ENCODE measurements around the gene SEMA7A. TPM values are rescaled to one million over a fixed set of nuclear protein-coding genes. Genes with fewer than 3 reads are reported as not detected.

Gene SEMA7A
- polyA plus RNA-seq, 1 donor = 3.5 TPM

DNA sequence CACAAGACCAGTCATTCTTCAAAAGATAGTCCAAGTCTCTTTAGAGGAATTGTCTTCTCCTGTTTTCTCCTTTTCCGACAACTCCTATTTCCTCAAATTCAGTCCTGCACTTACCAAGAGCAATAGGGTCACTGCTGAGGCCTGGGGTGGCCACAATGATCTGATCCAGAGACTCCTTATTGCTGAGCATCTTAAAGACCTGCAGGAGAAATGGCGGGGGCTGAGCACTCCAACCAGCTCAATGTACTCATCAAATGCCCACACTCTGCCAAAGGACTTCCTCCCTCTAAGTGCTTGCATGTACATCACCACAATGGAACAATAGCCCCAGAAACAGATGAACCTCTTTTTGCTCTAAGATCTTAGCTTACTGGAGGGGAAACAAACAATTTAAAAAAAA, 17.6 kb upstream of the SEMA7A start:
- H3K9me3 ChIP-seq (ENCODE audit: control insufficient read depth, low read depth, low read length) = no peaks in the 10 kb centered on the region
- peaks cover 74% of the 10 kb centered on the region for H3K36me3 ChIP-seq (ENCODE audit: control insufficient read depth, insufficient read depth, low read length)
- no CpG with 5 or more reads among the region's 2 CpGs for WGBS (ENCODE audit: insufficient coverage, low lambda C conversion rate)
- no peak overlapping the region for H3K27ac ChIP-seq (ENCODE audit: low read length)
- no peaks in the 10 kb centered on the region for H3K27me3 ChIP-seq (ENCODE audit: control insufficient read depth, insufficient read depth, low read length)
- DNase-seq = no peak
- no peaks in the 10 kb centered on the region for H3K4me1 ChIP-seq (ENCODE audit: control insufficient read depth, insufficient read depth, low read length)
- H3K4me3 ChIP-seq (ENCODE audit: low read length) = no peak overlapping the region

GRCh38 chr15:74449643-74450205, 16.0 kb upstream of the SEMA7A start:
- Histone ChIP-seq H3K4me1 (ENCODE audit: control insufficient read depth, insufficient read depth, low read length) (no peaks in the 10 kb centered on the region), H3K9me3 (ENCODE audit: control insufficient read depth, low read depth, low read length) (no peaks in the 10 kb centered on the region), H3K27me3 (ENCODE audit: control insufficient read depth, insufficient read depth, low read length) (no peaks in the 10 kb centered on the region), H3K36me3 (ENCODE audit: control insufficient read depth, insufficient read depth, low read length) (peaks cover 83% of the 10 kb centered on the region), H3K27ac (ENCODE audit: low read length) (no peak overlapping the region), H3K4me3 (ENCODE audit: low read length) (no peak overlapping the region)
- WGBS (ENCODE audit: insufficient coverage, low lambda C conversion rate) = no CpG with 5 or more reads among the region's 12 CpGs
- DNase-seq = no peak

- DNase-seq = no peak
- Histone ChIP-seq H3K36me3 (ENCODE audit: control insufficient read depth, insufficient read depth, low read length) (peaks cover 86% of the 10 kb centered on the region), H3K27me3 (ENCODE audit: control insufficient read depth, insufficient read depth, low read length) (no peaks in the 10 kb centered on the region), H3K27ac (ENCODE audit: low read length) (no peak overlapping the region), H3K4me3 (ENCODE audit: low read length) (no peak overlapping the region), H3K4me1 (ENCODE audit: control insufficient read depth, insufficient read depth, low read length) (no peaks in the 10 kb centered on the region), H3K9me3 (ENCODE audit: control insufficient read depth, low read depth, low read length) (no peaks in the 10 kb centered on the region)
- WGBS (ENCODE audit: insufficient coverage, low lambda C conversion rate) = no CpG with 5 or more reads among the region's 7 CpGs
These were observed 15.3 kb upstream of the SEMA7A start for GRCh38 chr15:74449095-74449494.

GRCh38 chr15:74445816-74446763, 12.3 kb upstream of the SEMA7A start:
- Histone ChIP-seq H3K9me3 (ENCODE audit: control insufficient read depth, low read depth, low read length) (no peaks in the 10 kb centered on the region), H3K36me3 (ENCODE audit: control insufficient read depth, insufficient read depth, low read length) (peaks cover 64% of the 10 kb centered on the region), H3K27ac (ENCODE audit: low read length) (no peak overlapping the region), H3K4me1 (ENCODE audit: control insufficient read depth, insufficient read depth, low read length) (peaks cover 7% of the 10 kb centered on the region), H3K4me3 (ENCODE audit: low read length) (no peak overlapping the region), H3K27me3 (ENCODE audit: control insufficient read depth, insufficient read depth, low read length) (no peaks in the 10 kb centered on the region)
- 46% methylated on average over 3 of the region's 9 CpGs for WGBS (ENCODE audit: insufficient coverage, low lambda C conversion rate)
- DNase-seq = no peak

DNA sequence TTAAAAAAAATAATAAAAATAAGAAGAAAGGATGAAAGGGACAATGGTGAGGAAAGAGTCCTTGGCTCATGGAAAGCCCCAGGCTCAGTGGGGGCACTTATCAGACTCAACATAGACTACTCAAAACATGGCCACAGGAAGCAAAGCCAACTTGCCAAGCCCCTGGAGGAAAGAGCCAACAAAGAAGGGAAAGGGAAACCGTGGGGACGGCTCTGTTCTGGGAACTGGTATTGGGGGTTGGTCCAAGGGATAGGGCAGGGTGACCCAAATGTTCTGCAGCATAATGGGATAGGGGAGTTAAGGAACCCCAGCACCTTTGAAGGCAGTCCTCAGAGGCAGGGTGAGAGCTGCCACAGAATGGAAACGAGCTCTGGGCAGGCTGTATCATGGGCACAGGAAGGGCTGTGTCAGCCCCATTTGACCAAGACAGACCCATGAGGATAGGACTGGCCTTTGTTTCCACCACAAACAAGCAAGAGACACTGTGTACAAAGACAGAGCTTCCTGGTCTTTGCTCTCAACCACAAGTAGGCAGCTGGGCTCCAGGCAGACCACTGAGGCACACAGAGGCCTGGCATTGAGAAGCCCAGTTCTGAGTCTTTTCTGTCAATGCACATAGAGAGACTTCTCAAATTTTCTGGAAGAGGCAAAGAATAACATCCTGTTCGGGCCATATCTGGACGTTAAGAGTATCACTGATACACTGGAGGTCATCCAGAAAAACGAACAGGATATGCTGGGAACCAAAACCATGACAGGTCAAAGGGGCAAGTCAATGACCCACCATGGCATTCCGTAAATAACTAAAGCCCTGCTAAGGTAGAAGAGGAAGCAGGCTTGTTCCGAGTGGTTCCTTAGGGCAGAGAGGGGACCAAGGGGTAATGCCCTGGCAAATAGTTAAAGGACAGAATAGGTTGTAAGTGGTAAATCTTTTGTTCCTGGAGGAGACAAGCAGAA, 10.6 kb upstream of the SEMA7A start:
- Histone ChIP-seq H3K27me3 (ENCODE audit: control insufficient read depth, insufficient read depth, low read length) (no peaks in the 10 kb centered on the region), H3K9me3 (ENCODE audit: control insufficient read depth, low read depth, low read length) (no peaks in the 10 kb centered on the region), H3K4me1 (ENCODE audit: control insufficient read depth, insufficient read depth, low read length) (peaks cover 7% of the 10 kb centered on the region), H3K27ac (ENCODE audit: low read length) (no peak overlapping the region), H3K36me3 (ENCODE audit: control insufficient read depth, insufficient read depth, low read length) (peaks cover 47% of the 10 kb centered on the region), H3K4me3 (ENCODE audit: low read length) (no peak overlapping the region)
- DNase-seq = no peak
- 100% methylated on average over 2 of the region's 8 CpGs for WGBS (ENCODE audit: insufficient coverage, low lambda C conversion rate)

DNA sequence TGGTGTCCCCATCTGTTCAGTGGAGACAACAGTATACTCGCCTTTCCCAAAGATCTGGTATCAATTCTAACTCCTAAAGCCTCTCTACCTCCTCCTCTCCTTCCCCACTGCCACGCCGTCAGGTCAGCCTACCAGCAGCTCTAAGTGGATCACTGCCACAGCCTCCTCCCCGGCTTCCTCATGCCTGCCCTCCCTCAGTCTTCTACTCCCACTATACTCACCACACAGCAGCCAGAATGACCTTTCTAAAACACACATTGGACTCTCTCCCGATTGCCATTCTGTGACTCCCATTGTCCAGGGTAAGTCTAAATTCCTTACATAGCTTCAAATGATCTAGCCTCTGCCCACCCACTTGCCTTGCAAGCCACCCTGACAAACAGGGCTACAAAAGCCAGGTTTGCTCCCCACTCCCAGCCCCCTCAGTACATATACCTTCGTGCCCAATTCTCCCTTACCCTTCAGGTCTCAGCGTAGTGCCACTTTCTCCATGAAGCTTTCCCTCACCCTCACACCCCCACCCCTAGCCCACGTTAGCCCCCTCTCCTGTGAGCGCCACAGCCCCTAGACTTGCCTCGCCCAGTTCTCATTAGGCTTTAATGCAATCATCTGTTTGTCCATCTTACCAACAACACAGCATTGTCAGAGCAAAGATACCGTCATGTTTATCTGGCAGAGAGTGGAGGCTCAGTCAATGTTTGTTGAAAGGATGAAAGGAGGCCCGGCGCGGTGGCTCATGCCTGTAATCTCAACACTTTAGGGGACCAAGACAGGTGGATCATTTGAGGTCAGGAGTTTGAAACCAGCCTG, 9.5 kb upstream of the SEMA7A start:
- H3K4me1 ChIP-seq (ENCODE audit: control insufficient read depth, insufficient read depth, low read length) = peaks cover 7% of the 10 kb centered on the region
- H3K36me3 ChIP-seq (ENCODE audit: control insufficient read depth, insufficient read depth, low read length) = peaks cover 37% of the 10 kb centered on the region
- no peak for DNase-seq
- WGBS (ENCODE audit: insufficient coverage, low lambda C conversion rate) = no CpG with 5 or more reads among the region's 14 CpGs
- H3K27ac ChIP-seq (ENCODE audit: low read length) = no peak overlapping the region
- H3K27me3 ChIP-seq (ENCODE audit: control insufficient read depth, insufficient read depth, low read length) = no peaks in the 10 kb centered on the region
- H3K9me3 ChIP-seq (ENCODE audit: control insufficient read depth, low read depth, low read length) = no peaks in the 10 kb centered on the region
- no peak overlapping the region for H3K4me3 ChIP-seq (ENCODE audit: low read length)

DNA sequence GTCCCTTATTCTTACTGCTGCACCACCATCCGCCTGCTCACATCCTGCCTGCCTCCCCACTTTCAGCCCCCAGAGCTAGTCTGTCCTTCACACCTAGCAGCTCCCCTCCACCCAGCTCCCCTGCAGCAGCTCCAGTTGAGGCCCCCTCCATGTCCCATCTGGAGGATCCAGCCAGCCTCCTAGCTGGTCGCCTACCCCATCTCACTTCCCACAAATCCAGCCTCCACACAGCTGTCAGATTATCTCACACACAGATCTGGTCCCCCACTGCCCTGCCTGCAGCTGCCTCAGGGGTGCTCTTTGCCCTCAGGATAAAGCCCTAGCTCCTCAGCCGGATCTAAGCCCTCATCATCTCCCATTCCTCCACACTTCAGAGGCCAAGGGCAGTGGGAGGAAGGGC, 8.8 kb upstream of the SEMA7A start:
- Histone ChIP-seq H3K9me3 (ENCODE audit: control insufficient read depth, low read depth, low read length) (no peaks in the 10 kb centered on the region), H3K36me3 (ENCODE audit: control insufficient read depth, insufficient read depth, low read length) (peaks cover 30% of the 10 kb centered on the region), H3K27ac (ENCODE audit: low read length) (no peak overlapping the region), H3K4me1 (ENCODE audit: control insufficient read depth, insufficient read depth, low read length) (peaks cover 7% of the 10 kb centered on the region), H3K4me3 (ENCODE audit: low read length) (no peak overlapping the region), H3K27me3 (ENCODE audit: control insufficient read depth, insufficient read depth, low read length) (no peaks in the 10 kb centered on the region)
- no CpG with 5 or more reads among the region's 3 CpGs for WGBS (ENCODE audit: insufficient coverage, low lambda C conversion rate)
- DNase-seq = no peak

DNA sequence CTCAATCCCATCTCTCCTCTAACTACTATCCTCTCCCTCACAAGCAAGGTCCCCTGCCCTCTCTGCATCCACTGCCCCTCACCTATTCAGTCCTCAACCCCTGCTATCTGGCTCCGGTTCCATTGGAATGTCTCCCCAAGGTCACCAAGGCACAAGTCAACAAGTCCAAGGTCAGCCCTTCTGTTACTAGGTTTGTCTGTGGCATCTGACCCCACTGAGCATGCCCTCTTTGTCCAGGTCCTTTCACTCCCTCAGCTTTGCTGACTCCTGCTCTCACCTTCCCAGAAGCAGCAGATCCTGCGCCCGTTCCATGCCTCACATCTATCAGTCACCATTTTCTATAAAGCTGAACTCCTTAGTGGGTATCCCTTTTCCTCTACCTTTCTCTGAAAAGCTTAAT, 8.3 kb upstream of the SEMA7A start:
- no peak for DNase-seq
- Histone ChIP-seq H3K27me3 (ENCODE audit: control insufficient read depth, insufficient read depth, low read length) (no peaks in the 10 kb centered on the region), H3K4me1 (ENCODE audit: control insufficient read depth, insufficient read depth, low read length) (peaks cover 7% of the 10 kb centered on the region), H3K9me3 (ENCODE audit: control insufficient read depth, low read depth, low read length) (no peaks in the 10 kb centered on the region), H3K4me3 (ENCODE audit: low read length) (no peak overlapping the region), H3K27ac (ENCODE audit: low read length) (no peak overlapping the region), H3K36me3 (ENCODE audit: control insufficient read depth, insufficient read depth, low read length) (peaks cover 24% of the 10 kb centered on the region)
- WGBS (ENCODE audit: insufficient coverage, low lambda C conversion rate) = 100% methylated on average over 2 of the region's 3 CpGs

- Histone ChIP-seq H3K27ac (ENCODE audit: low read length) (no peak overlapping the region), H3K4me1 (ENCODE audit: control insufficient read depth, insufficient read depth, low read length) (peaks cover 7% of the 10 kb centered on the region), H3K9me3 (ENCODE audit: control insufficient read depth, low read depth, low read length) (no peaks in the 10 kb centered on the region), H3K36me3 (ENCODE audit: control insufficient read depth, insufficient read depth, low read length) (peaks cover 19% of the 10 kb centered on the region), H3K4me3 (ENCODE audit: low read length) (no peak overlapping the region), H3K27me3 (ENCODE audit: control insufficient read depth, insufficient read depth, low read length) (no peaks in the 10 kb centered on the region)
- DNase-seq = no peak
- WGBS (ENCODE audit: insufficient coverage, low lambda C conversion rate) = no CpG with 5 or more reads among the region's 6 CpGs
These were observed 7.6 kb upstream of the SEMA7A start for GRCh38 chr15:74441248-74441941.

Data from large intestine (tissue), 3 donors.